GM19328 (cell line): ENCODE results near the gene SRSF2.
"Not testable (repeated sequence)": the region's sequence is repeated elsewhere in the genome, so short reads cannot be mapped to it uniquely, and the experiment has no call there.

Experiments
- ATAC-seq: cut with Tn5 transposase; IDR thresholded peaks from one replicate; pipeline ENCODE4 v1.9.1; 2021; ENCODE audit warnings: mild to moderate bottlenecking, moderate library complexity; ENCODE audit not compliant: unreplicated experiment

The SRSF2 gene

DNA sequence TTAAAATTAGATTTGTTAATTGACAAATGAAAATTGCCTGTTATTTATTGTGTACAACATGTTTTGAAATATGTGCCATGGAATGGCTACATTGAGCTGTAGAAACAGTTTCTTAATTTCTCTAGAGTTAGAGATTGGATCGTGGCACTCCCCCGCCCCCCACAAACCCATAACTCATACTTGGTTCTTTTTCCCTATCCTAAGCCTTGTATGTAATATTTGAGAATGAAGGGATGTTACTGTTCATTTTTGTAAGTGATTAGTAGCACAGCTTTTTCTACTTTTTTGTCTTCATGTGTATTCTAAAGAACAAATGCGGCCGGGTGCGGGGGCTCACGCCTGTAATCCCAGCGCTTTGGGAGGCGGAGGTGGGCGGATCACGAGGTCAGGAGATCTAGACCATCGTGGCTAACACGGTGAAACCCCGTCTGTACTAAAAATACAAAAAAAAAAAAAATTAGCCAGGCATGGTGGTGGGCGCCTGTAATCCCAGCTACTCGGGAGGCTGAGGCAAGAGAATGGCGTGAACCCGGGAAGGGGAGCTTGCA, 2.5 kb upstream of the SRSF2 start:
- ATAC-seq, result not testable (repeated sequence)

DNA sequence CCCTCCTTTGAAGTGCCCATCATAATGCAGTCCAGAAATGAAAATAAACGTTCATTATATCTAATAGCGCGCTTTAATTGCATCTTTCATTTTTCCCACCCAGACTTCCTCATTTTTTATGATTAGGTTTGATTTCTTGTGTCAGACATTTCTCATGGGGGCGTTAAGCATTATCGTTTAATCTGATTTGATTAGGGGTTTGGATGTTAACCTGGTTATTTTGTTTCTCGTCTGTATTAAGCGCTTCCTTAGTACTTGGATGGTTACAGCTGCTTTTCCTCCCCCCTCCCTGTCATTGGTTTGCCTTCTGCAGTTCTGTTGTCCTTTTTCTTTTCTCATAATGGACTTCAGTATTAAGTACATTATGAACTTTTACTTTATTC, 1.3 kb upstream of the SRSF2 start:
- ATAC-seq, result no peak

- ATAC-seq, result peak; percentile 50
Measured at GRCh38 chr17:76737676-76738467, 741 bp upstream of the SRSF2 start, which contains the start of gene MFSD11. MFSD11 (plus strand) TSS chr17:76738119; CDS start chr17:76738353, 234 bp downstream.

GRCh38 chr17:76736349-76737081, 616 bp downstream of the SRSF2 start:
- no peak for ATAC-seq

DNA sequence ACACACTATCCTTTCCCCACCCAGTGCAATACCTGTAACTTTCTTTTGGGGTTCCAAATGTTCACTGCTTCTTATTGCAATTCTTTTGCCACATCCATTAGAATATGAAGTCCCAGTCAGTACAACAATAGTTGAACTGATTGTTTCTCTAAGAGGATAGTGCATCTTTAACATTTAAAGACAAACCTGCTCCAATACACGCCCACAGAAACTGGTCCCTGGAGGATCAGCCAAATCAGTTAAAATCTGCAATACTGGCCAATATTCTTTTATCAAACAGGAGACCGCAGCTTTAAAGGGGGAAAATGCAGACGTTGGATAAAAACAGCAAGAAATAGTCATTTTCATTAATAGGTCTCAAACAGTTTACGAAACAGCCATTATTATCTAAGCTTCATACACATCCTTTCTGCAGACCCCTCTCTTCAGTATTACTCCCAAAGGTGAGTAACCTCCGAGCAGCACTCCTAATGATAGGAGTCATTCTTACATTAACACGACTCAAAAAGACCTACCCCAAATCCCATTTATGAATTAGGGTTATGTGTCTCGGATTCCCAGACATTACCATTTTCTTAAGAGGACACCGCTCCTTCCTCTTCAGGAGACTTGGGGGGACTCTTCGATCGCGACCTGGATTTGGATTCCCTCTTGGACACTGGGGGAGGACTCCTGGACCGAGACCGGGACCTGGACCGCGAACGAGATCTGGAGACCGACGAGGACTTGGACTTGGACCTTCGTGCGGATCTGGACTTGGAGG, 1.4 kb downstream of the SRSF2 start:
- ATAC-seq, result no peak

DNA sequence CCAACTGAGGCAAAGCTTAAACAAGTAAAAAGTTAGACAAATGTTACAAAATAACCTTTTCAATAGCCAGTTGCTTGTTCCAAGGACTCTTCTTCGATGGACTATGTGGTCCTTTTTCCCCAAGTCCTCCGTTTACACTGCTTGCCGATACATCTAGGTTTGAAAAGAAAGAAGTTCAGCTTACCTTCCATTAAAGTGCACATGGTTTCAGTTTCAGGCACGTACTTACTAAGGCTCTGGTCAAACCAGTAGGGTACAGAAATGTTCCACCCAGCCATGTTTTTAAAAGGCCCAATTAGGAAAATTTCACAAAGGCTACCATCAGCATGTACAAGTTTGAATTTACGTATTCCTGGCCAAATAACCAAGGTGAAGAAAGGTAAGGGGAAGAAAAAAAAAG, 2.1 kb downstream of the SRSF2 start:
- ATAC-seq, result no peak

- no peak for ATAC-seq
Measured at GRCh38 chr17:76734080-76734840, 2.9 kb downstream of the SRSF2 start.

- no peak for ATAC-seq
Measured at GRCh38 chr17:76733618-76733957, 3.5 kb downstream of the SRSF2 start.

DNA sequence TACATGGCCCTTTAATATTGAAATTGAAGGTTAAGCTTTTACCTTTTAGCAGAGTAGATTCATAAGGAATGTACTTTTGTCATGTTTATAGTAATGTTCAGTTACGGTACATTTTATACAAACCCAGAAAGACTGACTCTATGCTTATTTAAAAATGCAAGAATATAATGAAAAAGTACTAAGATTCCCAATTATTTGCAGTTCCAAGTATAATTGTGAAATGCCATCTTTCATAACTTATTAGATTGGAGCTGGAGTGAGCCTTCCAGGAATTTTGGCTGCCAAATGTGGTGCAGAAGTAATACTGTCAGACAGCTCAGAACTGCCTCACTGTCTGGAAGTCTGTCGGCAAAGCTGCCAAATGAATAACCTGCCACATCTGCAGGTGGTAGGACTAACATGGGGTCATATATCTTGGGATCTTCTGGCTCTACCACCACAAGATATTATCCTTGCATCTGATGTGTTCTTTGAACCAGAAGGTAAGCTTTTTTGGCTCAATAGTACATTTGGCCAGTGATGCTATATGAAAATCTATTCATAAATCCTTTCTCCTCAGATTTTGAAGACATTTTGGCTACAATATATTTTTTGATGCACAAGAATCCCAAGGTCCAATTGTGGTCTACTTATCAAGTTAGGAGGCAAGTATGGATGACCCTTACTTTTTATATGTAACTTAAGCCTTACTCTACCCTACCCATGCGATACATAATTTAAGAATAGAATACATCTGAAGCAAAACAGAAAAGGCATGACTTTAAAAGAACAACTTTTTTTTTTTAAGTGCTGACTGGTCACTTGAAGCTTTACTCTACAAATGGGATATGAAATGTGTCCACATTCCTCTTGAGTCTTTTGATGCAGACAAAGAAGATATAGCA, 4.2 kb downstream of the SRSF2 start:
- no peak for ATAC-seq

GRCh38 chr17:76731800-76732733, 5.1 kb downstream of the SRSF2 start:
- ATAC-seq, result not testable (repeated sequence)

GRCh38 chr17:76727745-76728456, 9.2 kb downstream of the SRSF2 start:
- ATAC-seq, result no peak

DNA sequence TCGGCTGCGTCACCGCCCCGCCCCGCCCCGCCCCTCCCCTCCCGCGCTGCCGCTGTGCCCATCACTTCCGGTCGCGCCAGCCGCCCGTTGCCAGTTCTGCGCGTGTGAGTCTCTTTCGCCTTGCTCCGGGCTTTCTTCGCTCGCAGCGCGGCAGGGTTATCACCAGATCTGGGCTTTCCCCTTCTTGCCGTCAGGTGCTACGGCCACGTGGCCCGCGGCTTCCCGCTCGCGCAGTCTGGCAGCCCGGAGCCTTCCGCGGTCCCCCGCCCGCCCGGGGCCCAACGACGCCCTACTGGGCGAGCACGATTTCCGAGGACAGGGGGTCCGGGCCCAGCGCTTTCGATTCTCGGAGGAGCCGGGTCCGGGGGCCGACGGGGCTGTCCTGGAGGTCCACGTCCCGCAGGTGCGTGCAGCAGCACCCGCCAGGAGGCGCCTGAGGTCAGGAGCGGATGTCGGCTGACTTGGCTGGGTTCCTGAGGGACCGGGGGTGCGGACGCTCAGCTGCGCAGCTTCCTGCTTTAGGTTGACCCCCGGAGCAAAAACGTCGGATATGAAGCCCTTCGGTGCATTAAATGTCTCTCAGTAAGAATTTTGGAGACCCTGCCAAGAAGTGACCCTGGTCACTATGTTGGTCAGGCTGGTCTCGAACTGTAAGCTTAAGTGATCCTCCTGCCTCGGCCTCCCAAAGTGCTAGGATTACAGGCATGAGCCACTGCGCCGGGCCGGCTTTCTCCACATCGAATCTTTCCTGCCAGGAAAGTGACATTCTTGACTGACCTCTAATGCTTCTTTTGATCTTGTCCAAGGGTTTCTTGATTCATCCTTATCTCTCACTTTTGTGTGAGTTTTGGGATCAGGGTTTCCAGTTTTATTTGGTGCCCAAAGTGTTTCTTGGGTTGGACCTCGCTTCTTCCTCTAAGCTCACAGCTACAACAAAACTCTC, 10.1 kb downstream of the SRSF2 start, which contains the start of gene METTL23:
Gene METTL23, plus strand, starts transcription at position 64 of the 943 bp plus-strand sequence. CDS start 2,872 bp downstream, outside the sequence.
- ATAC-seq, result peak; percentile 31

- peak; percentile 79 for ATAC-seq
Measured at GRCh38 chr17:76726231-76726775, 10.8 kb downstream of the SRSF2 start, which contains the start of gene JMJD6. JMJD6 (minus strand) TSS chr17:76726606; CDS start chr17:76726475, 131 bp downstream.

GRCh38 chr17:76725580-76726230, 11.4 kb downstream of the SRSF2 start:
- peak; percentile 10 for ATAC-seq

DNA sequence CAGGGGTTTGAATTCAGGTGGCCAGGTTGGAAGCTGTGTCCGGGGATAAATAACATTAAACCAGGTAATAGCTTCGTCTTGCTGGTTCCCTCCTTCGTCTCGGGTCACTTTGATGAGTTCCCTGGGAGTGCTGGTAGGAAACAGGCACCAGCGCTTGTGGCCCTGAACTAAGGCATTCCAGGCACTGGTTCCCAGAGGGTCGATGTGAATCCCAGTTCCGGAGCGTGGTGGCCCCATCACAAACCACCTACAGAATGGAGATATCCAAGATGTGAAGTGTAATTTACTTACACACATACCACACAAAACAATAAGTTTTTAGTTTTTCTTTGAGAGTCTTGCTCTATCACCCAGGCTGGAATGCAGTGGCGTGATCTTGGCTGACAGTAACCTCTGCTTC, 13.3 kb downstream of the SRSF2 start:
- ATAC-seq, result no peak

DNA sequence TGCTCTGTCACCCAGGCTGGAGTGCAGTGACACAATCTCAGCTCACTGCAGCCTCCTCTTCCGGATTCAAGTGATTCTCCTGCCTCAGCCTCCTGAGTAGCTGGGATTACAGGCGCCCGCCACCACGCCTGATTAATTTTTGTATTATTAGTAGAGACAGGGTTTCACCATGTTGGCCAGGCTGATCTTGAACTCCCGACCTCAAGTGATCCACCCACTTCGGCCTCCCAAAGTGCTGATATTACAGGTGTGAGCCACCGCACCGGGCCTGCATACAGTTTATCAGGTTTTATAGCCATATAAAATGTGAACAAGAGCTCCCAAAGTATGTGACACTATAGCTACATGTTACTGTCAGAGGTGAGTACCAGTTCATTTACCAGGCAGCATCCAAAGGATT, 14.2 kb downstream of the SRSF2 start:
- ATAC-seq, result not testable (repeated sequence)
